Measurements from ENCODE around the gene CCDC192.

CCDC192 gene

DNA sequence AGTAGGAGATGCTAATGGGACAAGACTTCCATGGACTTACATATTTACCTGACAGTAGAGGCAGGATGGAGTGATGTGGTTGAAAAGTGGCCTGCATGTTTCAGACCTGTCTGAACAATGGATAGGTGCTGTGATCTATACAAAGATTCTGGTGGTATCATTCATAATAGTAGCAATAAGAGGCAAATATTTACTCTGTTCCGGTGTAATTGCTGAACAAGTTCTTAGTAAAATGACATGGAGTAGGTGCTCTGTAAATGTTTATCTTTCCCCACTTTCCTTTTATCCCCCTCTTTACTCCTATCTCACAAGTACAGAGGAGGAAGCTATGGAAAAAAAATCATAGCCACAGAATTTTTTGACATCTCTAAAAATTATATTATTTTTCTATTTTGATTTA is 221.4 kb downstream of the CCDC192 start:
- no peaks in the 10 kb centered on the region for H3K4me1 ChIP-seq (ENCODE audit: insufficient read depth, insufficient read length)
- TF ChIP-seq SUZ12 (IDR thresholded peaks at IDR 0.05; ENCODE audit: extremely low read depth, insufficient read depth, insufficient read length): no peak
- no peak for TF ChIP-seq ZNF274 (IDR thresholded peaks at IDR 0.05; ENCODE audit: low read depth, low read length)
- no peak for TF ChIP-seq YY1 (IDR thresholded peaks at IDR 0.05; ENCODE audit: insufficient read depth, insufficient read length)
- H3K4me3 ChIP-seq (ENCODE audit: insufficient read length, low read depth): no peak overlapping the region
- no peak overlapping the region for H3K9ac ChIP-seq (ENCODE audit: insufficient read length, low read depth)
- H3K27me3 ChIP-seq (ENCODE audit: insufficient read depth, insufficient read length): no peaks in the 10 kb centered on the region
- no peak for DNase-seq (ENCODE audit: low read depth, low spot score)
- no peaks in the 10 kb centered on the region for H3K36me3 ChIP-seq (ENCODE audit: insufficient read depth, insufficient read length, low read length)
- no peaks in the 10 kb centered on the region for H3K9me3 ChIP-seq (ENCODE audit: insufficient read depth, low read length)

DNA sequence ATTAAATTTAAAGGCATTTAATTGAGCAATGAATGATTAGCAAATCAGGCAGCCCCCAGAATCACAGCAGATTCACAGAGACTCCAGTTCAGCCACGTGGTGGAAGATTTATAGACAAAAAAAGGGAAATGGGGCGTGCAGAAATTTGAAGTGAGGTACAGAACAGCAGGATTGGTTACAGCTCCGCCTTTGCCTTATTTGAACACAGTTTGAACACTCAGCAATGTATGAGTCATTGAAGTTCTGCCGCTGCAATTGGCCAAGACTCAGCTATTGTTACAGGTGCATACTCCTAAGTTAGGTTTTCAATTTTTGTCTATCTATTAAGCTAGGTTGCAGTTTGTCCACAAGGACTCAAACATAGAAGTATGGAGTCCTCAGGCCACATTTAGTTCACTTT is 222.7 kb downstream of the CCDC192 start:
- H3K36me3 ChIP-seq (ENCODE audit: insufficient read depth, insufficient read length, low read length): no peaks in the 10 kb centered on the region
- H3K9me3 ChIP-seq (ENCODE audit: insufficient read depth, low read length): no peaks in the 10 kb centered on the region
- no peak overlapping the region for H3K4me3 ChIP-seq (ENCODE audit: insufficient read length, low read depth)
- H3K9ac ChIP-seq (ENCODE audit: insufficient read length, low read depth): no peak overlapping the region
- no peaks in the 10 kb centered on the region for H3K4me1 ChIP-seq (ENCODE audit: insufficient read depth, insufficient read length)
- TF ChIP-seq SUZ12 (IDR thresholded peaks at IDR 0.05; ENCODE audit: extremely low read depth, insufficient read depth, insufficient read length): no peak
- TF ChIP-seq YY1 (IDR thresholded peaks at IDR 0.05; ENCODE audit: insufficient read depth, insufficient read length): no peak
- no peak for TF ChIP-seq ZNF274 (IDR thresholded peaks at IDR 0.05; ENCODE audit: low read depth, low read length)
- H3K27me3 ChIP-seq (ENCODE audit: insufficient read depth, insufficient read length): no peaks in the 10 kb centered on the region
- DNase-seq (ENCODE audit: low read depth, low spot score): no peak

DNA sequence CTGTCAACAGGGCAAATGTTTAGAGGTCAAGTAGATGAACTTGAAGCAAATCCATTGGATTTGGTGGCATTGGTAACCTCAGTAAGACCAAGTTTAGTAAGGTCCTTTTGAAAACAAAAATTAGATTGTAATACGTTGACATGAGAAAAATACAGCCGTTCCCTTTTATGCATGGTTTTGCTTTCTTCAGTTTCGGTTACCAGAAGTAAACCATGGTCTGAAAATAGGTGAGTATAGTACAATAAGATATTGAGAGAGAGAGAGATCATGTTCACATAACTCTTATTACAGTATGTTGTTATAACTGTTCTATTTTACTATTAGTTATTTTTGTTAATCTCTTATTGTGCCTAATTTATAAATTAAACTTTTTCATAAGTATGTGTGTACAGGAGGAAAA is 223.8 kb downstream of the CCDC192 start:
- no peak for TF ChIP-seq ZNF274 (IDR thresholded peaks at IDR 0.05; ENCODE audit: low read depth, low read length)
- no peak for TF ChIP-seq SUZ12 (IDR thresholded peaks at IDR 0.05; ENCODE audit: extremely low read depth, insufficient read depth, insufficient read length)
- TF ChIP-seq YY1 (IDR thresholded peaks at IDR 0.05; ENCODE audit: insufficient read depth, insufficient read length): no peak
- no peak overlapping the region for H3K4me3 ChIP-seq (ENCODE audit: insufficient read length, low read depth)
- no peak for DNase-seq (ENCODE audit: low read depth, low spot score)
- H3K27me3 ChIP-seq (ENCODE audit: insufficient read depth, insufficient read length): no peaks in the 10 kb centered on the region
- no peaks in the 10 kb centered on the region for H3K36me3 ChIP-seq (ENCODE audit: insufficient read depth, insufficient read length, low read length)
- no peak overlapping the region for H3K9ac ChIP-seq (ENCODE audit: insufficient read length, low read depth)
- H3K9me3 ChIP-seq (ENCODE audit: insufficient read depth, low read length): no peaks in the 10 kb centered on the region
- H3K4me1 ChIP-seq (ENCODE audit: insufficient read depth, insufficient read length): no peaks in the 10 kb centered on the region

DNA sequence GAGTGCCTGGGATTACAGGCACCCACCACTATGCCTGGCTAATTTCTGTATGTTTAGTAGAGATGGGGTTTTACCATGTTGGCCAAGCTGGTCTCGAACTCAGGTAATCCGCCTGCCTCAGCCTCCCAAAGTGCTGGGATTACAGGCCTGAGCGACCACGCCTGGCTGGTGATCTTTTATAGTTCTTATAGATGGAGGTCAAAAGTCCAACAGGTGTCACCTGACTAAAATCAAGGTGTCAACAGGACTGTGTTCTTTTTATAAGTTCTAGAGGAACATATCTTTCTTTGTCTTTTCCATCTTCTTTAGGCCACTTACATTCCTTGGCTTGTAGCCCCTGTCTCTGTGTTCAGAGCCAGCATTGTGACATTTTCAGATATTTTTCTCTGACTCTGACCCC is 224.9 kb downstream of the CCDC192 start:
- peaks cover 7% of the 10 kb centered on the region for H3K27me3 ChIP-seq (ENCODE audit: insufficient read depth, insufficient read length)
- no peaks in the 10 kb centered on the region for H3K36me3 ChIP-seq (ENCODE audit: insufficient read depth, insufficient read length, low read length)
- H3K4me3 ChIP-seq (ENCODE audit: insufficient read length, low read depth): no peak overlapping the region
- no peak for TF ChIP-seq ZNF274 (IDR thresholded peaks at IDR 0.05; ENCODE audit: low read depth, low read length)
- TF ChIP-seq YY1 (IDR thresholded peaks at IDR 0.05; ENCODE audit: insufficient read depth, insufficient read length): no peak
- no peak for TF ChIP-seq SUZ12 (IDR thresholded peaks at IDR 0.05; ENCODE audit: extremely low read depth, insufficient read depth, insufficient read length)
- H3K9me3 ChIP-seq (ENCODE audit: insufficient read depth, low read length): no peaks in the 10 kb centered on the region
- no peaks in the 10 kb centered on the region for H3K4me1 ChIP-seq (ENCODE audit: insufficient read depth, insufficient read length)
- H3K9ac ChIP-seq (ENCODE audit: insufficient read length, low read depth): no peak overlapping the region
- DNase-seq (ENCODE audit: low read depth, low spot score): no peak

DNA sequence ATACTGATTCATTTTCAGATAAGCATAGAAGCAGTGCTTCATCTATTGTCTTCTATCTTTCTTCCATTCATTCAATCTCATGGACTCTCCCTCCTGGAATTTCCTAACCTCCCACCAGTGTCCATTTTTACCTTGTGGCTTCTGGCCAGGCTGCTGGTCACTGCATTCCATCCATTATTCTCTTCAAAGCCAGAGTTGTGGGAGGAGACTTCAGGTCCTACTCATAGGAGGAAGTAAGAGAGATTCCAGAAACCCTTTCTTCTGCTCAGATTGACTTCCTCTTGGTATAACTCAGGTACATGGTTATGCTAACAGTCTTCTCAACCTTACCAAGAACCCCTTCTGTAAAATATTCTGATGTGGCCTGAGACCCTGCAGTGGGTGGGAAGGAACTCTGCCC is 227.1 kb downstream of the CCDC192 start:
- Histone ChIP-seq H3K36me3 (ENCODE audit: insufficient read depth, insufficient read length, low read length) (no peaks in the 10 kb centered on the region), H3K27me3 (ENCODE audit: insufficient read depth, insufficient read length) (peaks cover 16% of the 10 kb centered on the region), H3K4me3 (ENCODE audit: insufficient read length, low read depth) (no peak overlapping the region), H3K9ac (ENCODE audit: insufficient read length, low read depth) (no peak overlapping the region), H3K9me3 (ENCODE audit: insufficient read depth, low read length) (no peaks in the 10 kb centered on the region), H3K4me1 (ENCODE audit: insufficient read depth, insufficient read length) (no peaks in the 10 kb centered on the region)
- no peak for TF ChIP-seq ZNF274 (IDR thresholded peaks at IDR 0.05; ENCODE audit: low read depth, low read length)
- no peak for TF ChIP-seq YY1 (IDR thresholded peaks at IDR 0.05; ENCODE audit: insufficient read depth, insufficient read length)
- no peak for TF ChIP-seq SUZ12 (IDR thresholded peaks at IDR 0.05; ENCODE audit: extremely low read depth, insufficient read depth, insufficient read length)
- DNase-seq (ENCODE audit: low read depth, low spot score): no peak

DNA sequence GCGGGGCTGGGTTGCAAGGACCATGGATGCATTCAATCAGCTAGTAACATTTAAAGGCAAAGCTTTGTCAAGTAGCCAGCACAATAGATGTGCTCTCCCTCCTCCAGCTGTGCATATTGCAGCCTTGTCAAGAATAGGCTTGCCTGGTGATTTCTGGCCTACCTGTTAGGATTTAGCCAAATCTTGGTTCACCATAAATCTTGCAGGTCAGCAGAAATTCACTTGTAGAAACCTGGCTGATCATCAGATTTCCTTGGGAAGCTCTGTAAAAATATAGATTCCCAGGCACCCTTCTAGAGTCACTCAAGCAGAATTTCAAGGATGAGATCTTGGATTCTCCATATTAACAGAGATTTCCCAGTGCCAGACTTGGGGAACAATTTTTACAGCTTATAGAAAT is 228.2 kb downstream of the CCDC192 start:
- Histone ChIP-seq H3K36me3 (ENCODE audit: insufficient read depth, insufficient read length, low read length) (no peaks in the 10 kb centered on the region), H3K4me3 (ENCODE audit: insufficient read length, low read depth) (no peak overlapping the region), H3K9ac (ENCODE audit: insufficient read length, low read depth) (no peak overlapping the region), H3K9me3 (ENCODE audit: insufficient read depth, low read length) (no peaks in the 10 kb centered on the region), H3K4me1 (ENCODE audit: insufficient read depth, insufficient read length) (peaks cover 2% of the 10 kb centered on the region), H3K27me3 (ENCODE audit: insufficient read depth, insufficient read length) (peaks cover 21% of the 10 kb centered on the region)
- TF ChIP-seq SUZ12 (IDR thresholded peaks at IDR 0.05; ENCODE audit: extremely low read depth, insufficient read depth, insufficient read length): no peak
- TF ChIP-seq YY1 (IDR thresholded peaks at IDR 0.05; ENCODE audit: insufficient read depth, insufficient read length): no peak
- TF ChIP-seq ZNF274 (IDR thresholded peaks at IDR 0.05; ENCODE audit: low read depth, low read length): no peak
- no peak for DNase-seq (ENCODE audit: low read depth, low spot score)

DNA sequence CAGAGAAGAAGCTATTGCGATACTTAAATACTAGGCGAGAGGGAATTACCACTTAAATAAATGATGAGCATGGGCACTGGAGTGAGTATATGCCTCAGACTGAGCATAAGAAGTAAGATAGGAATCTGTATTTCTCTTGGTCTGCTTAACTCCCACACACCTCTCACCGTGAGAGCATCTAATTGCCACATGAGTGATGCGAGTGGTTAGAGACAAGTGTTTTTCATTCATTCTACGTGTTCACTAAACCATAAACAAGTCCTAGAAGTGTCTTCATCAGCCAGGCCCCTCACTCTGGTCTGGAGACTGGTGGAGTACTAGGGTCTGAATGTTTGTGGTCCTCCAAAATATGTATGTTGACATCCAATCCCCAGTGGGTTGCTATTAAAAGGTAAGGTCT is 230.2 kb downstream of the CCDC192 start:
- H3K4me1 ChIP-seq (ENCODE audit: insufficient read depth, insufficient read length): peaks cover 2% of the 10 kb centered on the region
- peaks cover 34% of the 10 kb centered on the region for H3K27me3 ChIP-seq (ENCODE audit: insufficient read depth, insufficient read length)
- no peak overlapping the region for H3K4me3 ChIP-seq (ENCODE audit: insufficient read length, low read depth)
- H3K9ac ChIP-seq (ENCODE audit: insufficient read length, low read depth): no peak overlapping the region
- H3K36me3 ChIP-seq (ENCODE audit: insufficient read depth, insufficient read length, low read length): no peaks in the 10 kb centered on the region
- H3K9me3 ChIP-seq (ENCODE audit: insufficient read depth, low read length): no peaks in the 10 kb centered on the region
- TF ChIP-seq YY1 (IDR thresholded peaks at IDR 0.05; ENCODE audit: insufficient read depth, insufficient read length) (no peak), ZNF274 (IDR thresholded peaks at IDR 0.05; ENCODE audit: low read depth, low read length) (no peak), SUZ12 (IDR thresholded peaks at IDR 0.05; ENCODE audit: extremely low read depth, insufficient read depth, insufficient read length) (no peak)
- DNase-seq (ENCODE audit: low read depth, low spot score): no peak

Data from NT2/D1 (cell line).